ENCODE data around the gene NRP2. TPM values are rescaled to one million over a fixed set of nuclear protein-coding genes. Genes with fewer than 3 reads are reported as not detected.

NRP2 gene
- total RNA-seq, 1 experiment from 2014 or later: 31.0 TPM

- H3K36me3 ChIP-seq (ENCODE audit: low read depth): 0 out of 2 replicates have a peak, but pooled peaks cover 8% of the 10 kb centered on the region
- H3K4me3 ChIP-seq: no peak overlapping the region
- intact Hi-C loops (cut with micrococcal nuclease; ENCODE audit: unreplicated experiment): no loop called here
- no TSS peak for BruUV-seq (replicated peaks)
- POLR2A ChIA-PET (ENCODE audit: unreplicated experiment): interaction anchor here (1.3 kb wide), 1 partner anchor 11 kb away, joined by 7 read pairs; no protein-coding TSS in a partner anchor
- CTCF ChIA-PET: no interaction called here
- H3K27ac ChIP-seq: no peak overlapping the region
- H3F3A ChIP-seq (ENCODE audit: insufficient read depth, low read depth): peaks cover 13% of the 10 kb centered on the region
- no peak for TF ChIP-seq EZH2 (IDR thresholded peaks at IDR 0.05; ENCODE audit: low read depth)
- TF ChIP-seq, protein P1, sequence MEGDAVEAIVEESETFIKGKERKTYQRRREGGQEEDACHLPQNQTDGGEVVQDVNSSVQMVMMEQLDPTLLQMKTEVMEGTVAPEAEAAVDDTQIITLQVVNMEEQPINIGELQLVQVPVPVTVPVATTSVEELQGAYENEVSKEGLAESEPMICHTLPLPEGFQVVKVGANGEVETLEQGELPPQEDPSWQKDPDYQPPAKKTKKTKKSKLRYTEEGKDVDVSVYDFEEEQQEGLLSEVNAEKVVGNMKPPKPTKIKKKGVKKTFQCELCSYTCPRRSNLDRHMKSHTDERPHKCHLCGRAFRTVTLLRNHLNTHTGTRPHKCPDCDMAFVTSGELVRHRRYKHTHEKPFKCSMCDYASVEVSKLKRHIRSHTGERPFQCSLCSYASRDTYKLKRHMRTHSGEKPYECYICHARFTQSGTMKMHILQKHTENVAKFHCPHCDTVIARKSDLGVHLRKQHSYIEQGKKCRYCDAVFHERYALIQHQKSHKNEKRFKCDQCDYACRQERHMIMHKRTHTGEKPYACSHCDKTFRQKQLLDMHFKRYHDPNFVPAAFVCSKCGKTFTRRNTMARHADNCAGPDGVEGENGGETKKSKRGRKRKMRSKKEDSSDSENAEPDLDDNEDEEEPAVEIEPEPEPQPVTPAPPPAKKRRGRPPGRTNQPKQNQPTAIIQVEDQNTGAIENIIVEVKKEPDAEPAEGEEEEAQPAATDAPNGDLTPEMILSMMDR (conservative IDR thresholded peaks at IDR 0.05): no peak
- H3K4me2 ChIP-seq: no peak overlapping the region
- H3K9me2 ChIP-seq (ENCODE audit: insufficient read depth): no peaks in the 10 kb centered on the region
- H4K20me1 ChIP-seq (ENCODE audit: insufficient read depth): no peaks in the 10 kb centered on the region
- H3K9me3 ChIP-seq (ENCODE audit: insufficient read depth, low read depth): no peaks in the 10 kb centered on the region
- no peaks in the 10 kb centered on the region for H3K27me3 ChIP-seq (ENCODE audit: insufficient read depth, low read depth)
- H2AFZ ChIP-seq: no peak overlapping the region
- peaks cover 48% of the 10 kb centered on the region for H3K4me1 ChIP-seq (replicated peaks; ENCODE audit: insufficient read depth)
- peaks cover 7% of the 10 kb centered on the region; the same call in 1 of the 2 replicates for H3K79me2 ChIP-seq (ENCODE audit: low read depth)
- DNase-seq: no peak
Observed at GRCh38 chr2:205759257-205759656, 77.0 kb downstream of the NRP2 start.

DNA sequence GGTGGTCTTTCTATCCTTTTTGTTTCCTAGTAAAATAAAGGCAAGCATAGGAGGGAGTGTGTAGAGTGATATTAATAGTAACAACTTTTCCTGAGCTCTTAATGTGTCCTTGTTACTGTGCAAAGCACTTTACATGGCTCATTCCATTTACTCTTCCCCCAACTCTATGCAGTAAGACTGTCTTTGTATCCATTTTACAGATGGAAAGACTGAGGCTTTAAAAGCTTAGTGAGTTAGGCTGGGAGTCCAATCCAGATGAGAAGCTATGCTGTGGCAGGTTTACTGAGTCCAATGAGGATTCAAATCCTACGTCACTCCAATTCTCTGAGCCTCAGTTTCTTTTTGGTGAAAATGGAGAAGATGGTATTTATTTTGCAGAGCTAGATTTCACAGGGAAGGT lies 77.4 kb downstream of the NRP2 start:
- ChIA-PET CTCF (no interaction called here), POLR2A (ENCODE audit: unreplicated experiment) (no interaction called here)
- no peak overlapping the region for H3K4me2 ChIP-seq
- H3K4me1 ChIP-seq (replicated peaks; ENCODE audit: insufficient read depth): peaks cover 43% of the 10 kb centered on the region
- no TSS peak for BruUV-seq (replicated peaks)
- H3K27me3 ChIP-seq (ENCODE audit: insufficient read depth, low read depth): no peaks in the 10 kb centered on the region
- H3K36me3 ChIP-seq (ENCODE audit: low read depth): 0 out of 2 replicates have a peak, but pooled peaks cover 8% of the 10 kb centered on the region
- H3K79me2 ChIP-seq (ENCODE audit: low read depth): peaks cover 7% of the 10 kb centered on the region; the same call in 1 of the 2 replicates
- H3K9me2 ChIP-seq (ENCODE audit: insufficient read depth): no peaks in the 10 kb centered on the region
- H4K20me1 ChIP-seq (ENCODE audit: insufficient read depth): no peaks in the 10 kb centered on the region
- no peak for DNase-seq
- no peak overlapping the region for H3K27ac ChIP-seq
- peaks cover 8% of the 10 kb centered on the region for H3F3A ChIP-seq (ENCODE audit: insufficient read depth, low read depth)
- H3K4me3 ChIP-seq: no peak overlapping the region
- no peak overlapping the region for H2AFZ ChIP-seq
- no peaks in the 10 kb centered on the region for H3K9me3 ChIP-seq (ENCODE audit: insufficient read depth, low read depth)
- intact Hi-C loops (cut with micrococcal nuclease; ENCODE audit: unreplicated experiment): no loop called here
- TF ChIP-seq EZH2 (IDR thresholded peaks at IDR 0.05; ENCODE audit: low read depth): no peak
- TF ChIP-seq, protein P1 (conservative IDR thresholded peaks at IDR 0.05): no peak

- peaks cover 7% of the 10 kb centered on the region for H3F3A ChIP-seq (ENCODE audit: insufficient read depth, low read depth)
- no peak overlapping the region for H2AFZ ChIP-seq
- H3K9me2 ChIP-seq (ENCODE audit: insufficient read depth): no peaks in the 10 kb centered on the region
- no peak overlapping the region for H3K27ac ChIP-seq
- ChIA-PET POLR2A (ENCODE audit: unreplicated experiment) (no interaction called here), CTCF (no interaction called here)
- peaks cover 7% of the 10 kb centered on the region; the same call in 1 of the 2 replicates for H3K79me2 ChIP-seq (ENCODE audit: low read depth)
- no peaks in the 10 kb centered on the region for H3K9me3 ChIP-seq (ENCODE audit: insufficient read depth, low read depth)
- no peak overlapping the region for H3K4me3 ChIP-seq
- intact Hi-C loops (cut with micrococcal nuclease; ENCODE audit: unreplicated experiment): no loop called here
- H3K27me3 ChIP-seq (ENCODE audit: insufficient read depth, low read depth): no peaks in the 10 kb centered on the region
- no peaks in the 10 kb centered on the region for H4K20me1 ChIP-seq (ENCODE audit: insufficient read depth)
- H3K36me3 ChIP-seq (ENCODE audit: low read depth): 0 out of 2 replicates have a peak, but pooled peaks cover 8% of the 10 kb centered on the region
- H3K4me2 ChIP-seq: no peak overlapping the region
- H3K4me1 ChIP-seq (replicated peaks; ENCODE audit: insufficient read depth): peaks cover 40% of the 10 kb centered on the region
- DNase-seq: no peak
- no peak for TF ChIP-seq EZH2 (IDR thresholded peaks at IDR 0.05; ENCODE audit: low read depth)
- TF ChIP-seq, protein P1 (conservative IDR thresholded peaks at IDR 0.05): no peak
- BruUV-seq (replicated peaks): no TSS peak
Observed at GRCh38 chr2:205760157-205760556, 77.9 kb downstream of the NRP2 start.

Measured in PC-9 (cell line).